Activated CD4-positive, CD25-positive, alpha-beta regulatory T cell treated with anti-CD3 and anti-CD28 coated beads, Interleukin-2, amount 50 U/mL, for 72 hours (primary cell): Measurements from ENCODE around the gene CORO2B.

Source experiments
- DNase-seq: peaks from one replicate; pipeline ENCODE4 v3.0.0; 2021

The CORO2B gene

GRCh38 chr15:68554721-68555678, 23.8 kb upstream of the CORO2B start:
- DNase-seq: no peak

- DNase-seq: no peak
Observed at GRCh38 chr15:68555679-68556037, 23.1 kb upstream of the CORO2B start.

- DNase-seq: no peak
Observed at GRCh38 chr15:68556139-68556990, 22.4 kb upstream of the CORO2B start.

GRCh38 chr15:68557469-68558317, 21.1 kb upstream of the CORO2B start:
- DNase-seq: no peak

- no peak for DNase-seq
Observed at GRCh38 chr15:68558318-68559305, 20.2 kb upstream of the CORO2B start.

- peak; percentile 82 for DNase-seq
Observed at GRCh38 chr15:68559345-68560310, 19.2 kb upstream of the CORO2B start.

- DNase-seq: no peak
Observed at GRCh38 chr15:68560501-68561113, 18.2 kb upstream of the CORO2B start.

- DNase-seq: no peak
Observed at GRCh38 chr15:68561171-68561900, 17.5 kb upstream of the CORO2B start.

GRCh38 chr15:68561901-68562300, 16.9 kb upstream of the CORO2B start:
- DNase-seq: no peak

GRCh38 chr15:68564173-68564572, 14.6 kb upstream of the CORO2B start:
- DNase-seq: no peak

GRCh38 chr15:68565234-68565633, 13.6 kb upstream of the CORO2B start:
- no peak for DNase-seq

- no peak for DNase-seq
Observed at GRCh38 chr15:68565726-68566125, 13.1 kb upstream of the CORO2B start.

GRCh38 chr15:68566377-68566954, 12.3 kb upstream of the CORO2B start:
- no peak for DNase-seq

GRCh38 chr15:68567345-68567744, 11.4 kb upstream of the CORO2B start:
- no peak for DNase-seq

- DNase-seq: no peak
Observed at GRCh38 chr15:68570974-68571373, 7.8 kb upstream of the CORO2B start.

- DNase-seq: no peak
Observed at GRCh38 chr15:68571582-68571981, 7.2 kb upstream of the CORO2B start.

- DNase-seq: no peak
Observed at GRCh38 chr15:68572309-68572708, 6.5 kb upstream of the CORO2B start.

GRCh38 chr15:68572921-68573320, 5.9 kb upstream of the CORO2B start:
- DNase-seq: no peak

GRCh38 chr15:68574046-68574445, 4.7 kb upstream of the CORO2B start:
- DNase-seq: no peak
